Peyer's patch (tissue), 4 donors: Measurements from ENCODE around the gene ZC2HC1C. TPM values are rescaled to one million over a fixed set of nuclear protein-coding genes. Genes with fewer than 3 reads are reported as not detected.

Experiments
- DNase-seq, 3 donors: peaks; one replicate each; pipeline ENCODE4 v3.0.0-alpha.2; 2017 to 2019
- H3K27ac ChIP-seq, 4 donors: fragments of 200-600 bp; sonication (generic); one replicate each; pipeline ENCODE4 v1.5.1; 2016 to 2019
- H3K27me3 ChIP-seq, 2 donors: fragments of 200-600 bp; sonication (generic); one replicate each; pipeline ENCODE4 v1.5.1; 2019
- H3K36me3 ChIP-seq, 3 donors: fragments of 200-600 bp; sonication (generic); one replicate each; pipeline ENCODE4 v1.5.1; 2016 to 2019
- H3K4me1 ChIP-seq, 4 donors: fragments of 200-600 bp; sonication (generic); one replicate each; pipeline ENCODE4 v1.5.1; 2016 to 2019
- H3K4me3 ChIP-seq, 4 donors: fragments of 200-600 bp; sonication (generic); 1 replicate in 3 of 4; 2 replicates in 1 of 4; pipeline ENCODE4 v1.5.1; 2016 to 2019; ENCODE audit warnings: mild to moderate bottlenecking in 1 of 4
- H3K9me3 ChIP-seq, 4 donors: fragments of 200-600 bp; sonication (generic); one replicate each; pipeline ENCODE4 v1.5.1; 2016 to 2019; ENCODE audit warnings: mild to moderate bottlenecking in 1 of 4
- CTCF ChIP-seq, 6 experiments: fragments of 450-650 bp in 4 of 6; fragments of 200-600 bp in 2 of 6; sonication (generic) in 1 of 6; IDR thresholded peaks; one replicate each; pipeline ENCODE4 v1.5.1; 2017 to 2019; ENCODE audit warnings: antibody characterized with exemption in 6 of 6, mild to moderate bottlenecking in 3 of 6, moderate library complexity in 1 of 6
- POLR2A ChIP-seq, 2 donors: fragments of 450-650 bp; IDR thresholded peaks; one replicate each; pipeline ENCODE4 v1.5.1; 2017; ENCODE audit warnings: antibody characterized with exemption in 2 of 2, mild to moderate bottlenecking in 2 of 2, moderate library complexity in 2 of 2
- total RNA-seq, 4 donors: library from RNA; depleted of rRNA; stranded (reverse); fragments of >200 nt; gene quantifications; one replicate each; pipeline ENCODE4 v1.1.0, GENCODE V29; 2016

Gene ZC2HC1C
- total RNA-seq = 10 to 100 TPM in 3 of 4 donors, 1 to 10 TPM in 1; 9.2 to 18.3 (median 14.9) TPM

- peak; percentile 74 to 98 (median 95) for DNase-seq
- Histone ChIP-seq H3K36me3 (no peaks in the 10 kb centered on the region), H3K27ac (peak within 1 kb of the TSS; percentile 71 to 95 (median 86)), H3K4me1 (peaks cover 0 to 17% (median 0%) of the 10 kb centered on the region in 4 donors), H3K4me3 (peak within 1 kb of the TSS; percentile 42 to 62 (median 56)), H3K9me3 (no peaks in the 10 kb centered on the region), H3K27me3 (no peaks in the 10 kb centered on the region)
- TF ChIP-seq POLR2A (IDR thresholded peaks at IDR 0.05) (peak; percentile 38 to 44), CTCF (IDR thresholded peaks at IDR 0.05) (no peak)
Observed at GRCh38 chr14:75069121-75069810, at the start of gene ZC2HC1C. Gene ZC2HC1C, plus strand, starts transcription at chr14:75069641. Its CDS starts 933 bp downstream, at chr14:75070574.

GRCh38 chr14:75022655-75023054, 46.8 kb upstream of the ZC2HC1C start:
- H3K36me3 ChIP-seq = peaks cover 0 to 51% (median 0%) of the 10 kb centered on the region in 3 donors
- no peaks in the 10 kb centered on the region for H3K27me3 ChIP-seq
- no peaks in the 10 kb centered on the region for H3K9me3 ChIP-seq
- H3K4me3 ChIP-seq = no peak overlapping the region
- no peaks in the 10 kb centered on the region for H3K4me1 ChIP-seq
- DNase-seq = no peak
- H3K27ac ChIP-seq = peak overlapping the region in 2 of 4 donors; percentile 10 to 31
- TF ChIP-seq POLR2A (IDR thresholded peaks at IDR 0.05) (no peak), CTCF (IDR thresholded peaks at IDR 0.05) (peak in 3 of 6 experiments; percentile 26 to 34 (median 28))

GRCh38 chr14:75023108-75023507, 46.3 kb upstream of the ZC2HC1C start:
- TF ChIP-seq CTCF (IDR thresholded peaks at IDR 0.05) (no peak), POLR2A (IDR thresholded peaks at IDR 0.05) (no peak)
- H3K4me1 ChIP-seq = no peaks in the 10 kb centered on the region
- H3K27ac ChIP-seq = peak overlapping the region in 2 of 4 donors; percentile 0 to 31
- no peaks in the 10 kb centered on the region for H3K9me3 ChIP-seq
- H3K4me3 ChIP-seq = no peak overlapping the region
- peaks cover 0 to 49% (median 0%) of the 10 kb centered on the region in 3 donors for H3K36me3 ChIP-seq
- H3K27me3 ChIP-seq = no peaks in the 10 kb centered on the region
- no peak for DNase-seq

- Histone ChIP-seq H3K4me1 (no peaks in the 10 kb centered on the region), H3K27me3 (no peaks in the 10 kb centered on the region), H3K27ac (peak overlapping the region in 3 of 4 donors; percentile 33 to 70 (median 53)), H3K4me3 (no peak overlapping the region), H3K36me3 (peaks cover 0 to 55% (median 0%) of the 10 kb centered on the region in 3 donors), H3K9me3 (no peaks in the 10 kb centered on the region)
- DNase-seq = peak in 1 of 3 donors; percentile 75
- TF ChIP-seq POLR2A (IDR thresholded peaks at IDR 0.05) (no peak), CTCF (IDR thresholded peaks at IDR 0.05) (no peak)
Observed at GRCh38 chr14:75025082-75025481, 44.4 kb upstream of the ZC2HC1C start.

GRCh38 chr14:75025876-75026275, 43.6 kb upstream of the ZC2HC1C start:
- TF ChIP-seq CTCF (IDR thresholded peaks at IDR 0.05) = no peak
- H3K36me3 ChIP-seq = peaks cover 0 to 55% (median 0%) of the 10 kb centered on the region in 3 donors
- DNase-seq = no peak
- peak overlapping the region in 3 of 4 donors; percentile 15 to 70 (median 53) for H3K27ac ChIP-seq
- no peaks in the 10 kb centered on the region for H3K27me3 ChIP-seq
- no peak overlapping the region for H3K4me3 ChIP-seq
- H3K9me3 ChIP-seq = no peaks in the 10 kb centered on the region
- no peaks in the 10 kb centered on the region for H3K4me1 ChIP-seq
